H9 (cell line): ENCODE data around the gene FHL2. TPM values are rescaled to one million over a fixed set of nuclear protein-coding genes. Genes with fewer than 3 reads are reported as not detected.

Experiments
- DNase-seq: peaks from one replicate; pipeline ENCODE4 v3.0.0-alpha.2; 2017
- H2AFZ ChIP-seq: one replicate; pipeline ENCODE4 v1.6.1; 2013; ENCODE audit warnings: mild to moderate bottlenecking, low read length, control low read depth, moderate library complexity
- H2AK5ac ChIP-seq: 2 replicates; pipeline ENCODE4 v1.6.1; 2013; ENCODE audit warnings: low read length, control low read depth, mixed read lengths; ENCODE audit not compliant: insufficient read length
- H2BK120ac ChIP-seq: one replicate; pipeline ENCODE4 v1.6.1; 2013; ENCODE audit warnings: low read depth, mild to moderate bottlenecking, low read length, control low read depth, inconsistent platforms; ENCODE audit not compliant: poor library complexity, severe bottlenecking
- H2BK12ac ChIP-seq: 2 replicates; pipeline ENCODE4 v1.6.1; 2013; ENCODE audit warnings: low read length, control low read depth, mixed read lengths, low read depth; ENCODE audit not compliant: insufficient read length
- H2BK15ac ChIP-seq: 2 replicates; pipeline ENCODE4 v1.6.1; 2013; ENCODE audit warnings: low read depth, low read length, control low read depth
- H2BK20ac ChIP-seq: one replicate; pipeline ENCODE4 v1.6.1; 2013; ENCODE audit warnings: low read depth, mild to moderate bottlenecking, low read length, control low read depth, inconsistent platforms; ENCODE audit not compliant: poor library complexity, severe bottlenecking
- H2BK5ac ChIP-seq: 2 replicates; pipeline ENCODE4 v1.6.1; 2013; ENCODE audit warnings: low read length, control low read depth, mixed read lengths; ENCODE audit not compliant: insufficient read length
- H3K14ac ChIP-seq: 2 replicates; pipeline ENCODE4 v1.6.1; 2013; ENCODE audit warnings: low read length, control low read depth; ENCODE audit not compliant: insufficient read depth
- H3K18ac ChIP-seq: 2 replicates; pipeline ENCODE4 v1.6.1; 2013; ENCODE audit warnings: low read depth, mild to moderate bottlenecking, mixed read lengths, low read length, control low read depth; ENCODE audit not compliant: insufficient read length
- H3K23ac ChIP-seq: 2 replicates; pipeline ENCODE4 v1.6.1; 2013; ENCODE audit warnings: low read length, control low read depth, mixed read lengths, low read depth; ENCODE audit not compliant: insufficient read length
- H3K23me2 ChIP-seq: 2 replicates; pipeline ENCODE4 v1.6.1; 2013; ENCODE audit warnings: low read depth, mild to moderate bottlenecking, mixed read lengths, low read length, control low read depth; ENCODE audit not compliant: insufficient read length, poor library complexity, severe bottlenecking
- H3K27ac ChIP-seq: 2 replicates; pipeline ENCODE4 v1.5.1; 2013; ENCODE audit warnings: low read length, control low read depth, mixed read lengths, low read depth; ENCODE audit not compliant: insufficient read length
- H3K27me3 ChIP-seq: 2 replicates; pipeline ENCODE4 v1.6.1; 2013; ENCODE audit warnings: low read length, control low read depth, inconsistent platforms; ENCODE audit not compliant: insufficient read depth
- H3K4ac ChIP-seq: 2 replicates; pipeline ENCODE4 v1.6.1; 2013; ENCODE audit warnings: low read depth, mild to moderate bottlenecking, control low read depth, inconsistent platforms, low read length, moderate library complexity
- H3K4me1 ChIP-seq: 2 replicates; pipeline ENCODE4 v1.6.1; 2013; ENCODE audit warnings: low read length, control low read depth, inconsistent platforms; ENCODE audit not compliant: insufficient read depth
- H3K4me2 ChIP-seq: 2 replicates; pipeline ENCODE4 v1.6.1; 2013; ENCODE audit warnings: low read length, control low read depth, mixed read lengths; ENCODE audit not compliant: insufficient read length, insufficient read depth
- H3K56ac ChIP-seq: 2 replicates; pipeline ENCODE4 v1.6.1; 2013; ENCODE audit warnings: low read depth, mild to moderate bottlenecking, mixed read lengths, low read length, control low read depth; ENCODE audit not compliant: insufficient read length
- H3K79me1 ChIP-seq: 2 replicates; pipeline ENCODE4 v1.6.1; 2013; ENCODE audit warnings: low read depth, mild to moderate bottlenecking, moderate library complexity, low read length, control low read depth, inconsistent platforms; ENCODE audit not compliant: insufficient read depth, poor library complexity, severe bottlenecking
- H3K79me2 ChIP-seq: 2 replicates; pipeline ENCODE4 v1.6.1; 2013; ENCODE audit warnings: low read length, control low read depth, inconsistent platforms; ENCODE audit not compliant: insufficient read depth
- H3K9ac ChIP-seq: 2 replicates; pipeline ENCODE4 v1.6.1; 2013; ENCODE audit warnings: low read length, control low read depth, mixed read lengths; ENCODE audit not compliant: insufficient read length; ENCODE audit errors: extremely low read depth
- H3K9me3 ChIP-seq: one replicate; pipeline ENCODE4 v1.6.1; 2013; ENCODE audit warnings: low read depth, low read length, inconsistent platforms; ENCODE audit not compliant: control insufficient read depth
- H3T11ph ChIP-seq: one replicate; pipeline ENCODE4 v1.6.1; 2013; ENCODE audit warnings: mild to moderate bottlenecking, low read length, control low read depth, inconsistent platforms
- H4K20me1 ChIP-seq: one replicate; pipeline ENCODE4 v1.6.1; 2013; ENCODE audit not compliant: control insufficient read depth, insufficient read length, insufficient read depth
- H4K5ac ChIP-seq: 2 replicates; pipeline ENCODE4 v1.6.1; 2013; ENCODE audit warnings: low read depth, mild to moderate bottlenecking, mixed read lengths, low read length, control low read depth; ENCODE audit not compliant: insufficient read length
- H4K8ac ChIP-seq: replicated peaks from 2 replicates; pipeline ENCODE4 v1.6.1; 2013; ENCODE audit warnings: low read length, control low read depth, mixed read lengths, low read depth; ENCODE audit not compliant: insufficient read length
- H4K91ac ChIP-seq: 2 replicates; pipeline ENCODE4 v1.6.1; 2013; ENCODE audit warnings: low read depth, mild to moderate bottlenecking, moderate library complexity, mixed read lengths, low read length, control low read depth; ENCODE audit not compliant: insufficient read length
- H3K27ac Mint-ChIP-seq, 3 experiments: 2 replicates in 2 of 3; 3 replicates in 1 of 3; pipeline ENCODE4 v1.8.0; 2020 to 2021; ENCODE audit warnings: mixed read lengths in 3 of 3, mild to moderate bottlenecking in 1 of 3, moderate library complexity in 1 of 3
- H3K27me3 Mint-ChIP-seq: 2 replicates; pipeline ENCODE4 v1.8.0; 2021; ENCODE audit warnings: low read depth, mild to moderate bottlenecking, moderate library complexity, mixed read lengths
- H3K36me3 Mint-ChIP-seq, 3 experiments: 2 replicates in 2 of 3; 3 replicates in 1 of 3; pipeline ENCODE4 v1.8.0; 2020 to 2021; ENCODE audit warnings: low read depth in 3 of 3, mixed read lengths in 3 of 3; ENCODE audit not compliant: insufficient read depth in 1 of 3
- H3K4me1 Mint-ChIP-seq, 2 experiments: 2 replicates each; pipeline ENCODE4 v1.8.0; 2020; ENCODE audit warnings: mixed read lengths in 2 of 2
- H3K4me3 Mint-ChIP-seq, 2 experiments: 2 replicates in 1 of 2; 3 replicates in 1 of 2; pipeline ENCODE4 v1.8.0; 2020 to 2021; ENCODE audit warnings: mild to moderate bottlenecking in 2 of 2, mixed read lengths in 2 of 2, moderate library complexity in 1 of 2
- H3K9me3 Mint-ChIP-seq, 2 experiments: 2 replicates in 1 of 2; 3 replicates in 1 of 2; pipeline ENCODE4 v1.8.0; 2020; ENCODE audit warnings: mild to moderate bottlenecking in 2 of 2, mixed read lengths in 2 of 2, moderate library complexity in 1 of 2
- total RNA-seq: library from RNA; stranded (reverse); gene quantifications from 2 replicates; pipeline ENCODE4 v1.2.1, GENCODE V29; 2021
- TF ChIP-seq, protein P1 (sequence below): fragments of 200-600 bp; sonication (generic); conservative IDR thresholded peaks from 3 replicates; pipeline ENCODE4 v1.8.0; 2021; ENCODE audit warnings: antibody characterized with exemption, mild to moderate bottlenecking

The FHL2 gene
- total RNA-seq, 1 experiment from 2014 or later = 34.9 TPM

DNA sequence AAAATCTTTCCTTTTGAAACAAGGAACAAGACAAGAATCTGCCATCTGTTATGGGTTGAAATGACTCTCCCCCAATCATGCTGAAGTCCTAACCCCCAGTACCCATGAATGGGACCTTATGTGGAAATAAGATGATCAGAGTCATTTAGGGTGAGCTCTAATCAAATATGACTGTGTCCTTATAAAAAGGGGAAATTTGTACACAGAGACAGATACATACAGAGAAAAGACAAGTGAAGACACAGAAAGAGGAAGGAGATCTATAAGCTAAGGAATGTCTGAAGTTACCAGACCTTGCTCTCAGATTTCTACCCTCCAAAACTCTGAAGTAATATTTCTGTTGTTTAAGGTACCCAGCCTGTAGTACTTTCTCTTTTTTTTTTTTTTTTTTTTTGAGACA, 85.0 kb downstream of the FHL2 start:
- H2AK5ac ChIP-seq = no peak overlapping the region
- no peak overlapping the region for H3K4me2 ChIP-seq
- DNase-seq = no peak
- H3K9me3 ChIP-seq = no peaks in the 10 kb centered on the region
- H3K18ac ChIP-seq = no peak overlapping the region
- no peak overlapping the region for H2BK15ac ChIP-seq
- H4K8ac ChIP-seq = no peak overlapping the region
- no peak overlapping the region for H2BK20ac ChIP-seq
- no peaks in the 10 kb centered on the region for H4K20me1 ChIP-seq
- H3K56ac ChIP-seq = no peak overlapping the region
- H4K91ac ChIP-seq = no peak overlapping the region
- H3K27ac ChIP-seq = no peak overlapping the region
- no peak overlapping the region for H4K5ac ChIP-seq
- peaks cover 0 to 4% (median 0%) of the 10 kb centered on the region in 3 experiments; a peak in 3 of 7 replicates for H3K36me3 Mint-ChIP-seq
- H3K14ac ChIP-seq = no peak overlapping the region
- no peak overlapping the region for H3T11ph ChIP-seq
- H3K79me2 ChIP-seq = peaks cover 3% of the 10 kb centered on the region; the same call in 1 of the 2 replicates
- H3K23me2 ChIP-seq = no peaks in the 10 kb centered on the region
- H3K23ac ChIP-seq = no peak overlapping the region
- H3K79me1 ChIP-seq = peaks cover 5% of the 10 kb centered on the region
- H3K4me1 Mint-ChIP-seq = peaks cover 8% of the 10 kb centered on the region in 2 experiments
- H3K27me3 ChIP-seq = no peaks in the 10 kb centered on the region
- no peak overlapping the region for H2BK5ac ChIP-seq
- no peaks in the 10 kb centered on the region for H3K9me3 Mint-ChIP-seq
- H3K4ac ChIP-seq = no peak overlapping the region
- no peak overlapping the region for H2BK12ac ChIP-seq
- no peak overlapping the region for H3K9ac ChIP-seq
- H3K27me3 Mint-ChIP-seq = no peaks in the 10 kb centered on the region
- no peak overlapping the region for H3K4me3 Mint-ChIP-seq
- H2BK120ac ChIP-seq = no peak overlapping the region
- no peaks in the 10 kb centered on the region; the same call in 1 of the 2 replicates for H3K4me1 ChIP-seq
- H3K27ac Mint-ChIP-seq = no peak overlapping the region
- no peak overlapping the region for H2AFZ ChIP-seq
- TF ChIP-seq, protein P1, sequence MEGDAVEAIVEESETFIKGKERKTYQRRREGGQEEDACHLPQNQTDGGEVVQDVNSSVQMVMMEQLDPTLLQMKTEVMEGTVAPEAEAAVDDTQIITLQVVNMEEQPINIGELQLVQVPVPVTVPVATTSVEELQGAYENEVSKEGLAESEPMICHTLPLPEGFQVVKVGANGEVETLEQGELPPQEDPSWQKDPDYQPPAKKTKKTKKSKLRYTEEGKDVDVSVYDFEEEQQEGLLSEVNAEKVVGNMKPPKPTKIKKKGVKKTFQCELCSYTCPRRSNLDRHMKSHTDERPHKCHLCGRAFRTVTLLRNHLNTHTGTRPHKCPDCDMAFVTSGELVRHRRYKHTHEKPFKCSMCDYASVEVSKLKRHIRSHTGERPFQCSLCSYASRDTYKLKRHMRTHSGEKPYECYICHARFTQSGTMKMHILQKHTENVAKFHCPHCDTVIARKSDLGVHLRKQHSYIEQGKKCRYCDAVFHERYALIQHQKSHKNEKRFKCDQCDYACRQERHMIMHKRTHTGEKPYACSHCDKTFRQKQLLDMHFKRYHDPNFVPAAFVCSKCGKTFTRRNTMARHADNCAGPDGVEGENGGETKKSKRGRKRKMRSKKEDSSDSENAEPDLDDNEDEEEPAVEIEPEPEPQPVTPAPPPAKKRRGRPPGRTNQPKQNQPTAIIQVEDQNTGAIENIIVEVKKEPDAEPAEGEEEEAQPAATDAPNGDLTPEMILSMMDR = no peak

Other genes with a start within 250 kb of the FHL2 start
- gene GPR45, start 157.3 kb downstream of the FHL2 start, total RNA-seq = not detected in 2 replicates
- gene TGFBRAP1, start 69.3 kb downstream of the FHL2 start, total RNA-seq = 22.8 and 23.6 TPM in 2 replicates
- 17.1 and 18.8 TPM in 2 replicates for gene C2orf49, start 61.5 kb downstream of the FHL2 start, total RNA-seq